CD4-positive, alpha-beta T cell treated with Interleukin-17A for 4 hours (primary cell): ENCODE results near the gene MINDY4.

ENCODE experiments used
- DNase-seq: peaks from one replicate; pipeline ENCODE4 v3.0.0-alpha.2; 2020; ENCODE audit warnings: mixed read lengths

Gene MINDY4

DNA sequence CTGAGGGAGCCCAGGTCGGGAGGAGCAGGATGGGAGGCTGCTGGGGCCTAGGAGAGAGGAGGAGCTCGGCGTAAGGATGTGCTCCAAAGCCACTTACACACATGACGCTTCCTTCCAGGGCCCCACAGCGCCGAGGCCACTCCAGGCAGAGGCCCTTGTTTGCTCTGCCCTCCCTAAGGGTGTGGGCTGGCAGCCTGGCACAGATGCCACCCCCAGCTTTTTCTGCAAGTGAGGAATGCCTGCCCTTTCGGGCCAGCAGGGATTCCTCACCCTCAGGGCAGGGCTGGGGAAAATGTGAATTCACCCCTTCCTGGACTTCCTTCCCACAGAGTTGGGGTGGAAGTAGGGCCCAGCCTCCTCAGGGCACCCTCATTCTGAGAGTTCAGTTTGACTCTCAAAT lies 134.8 kb downstream of the MINDY4 start:
- DNase-seq: no peak

DNA sequence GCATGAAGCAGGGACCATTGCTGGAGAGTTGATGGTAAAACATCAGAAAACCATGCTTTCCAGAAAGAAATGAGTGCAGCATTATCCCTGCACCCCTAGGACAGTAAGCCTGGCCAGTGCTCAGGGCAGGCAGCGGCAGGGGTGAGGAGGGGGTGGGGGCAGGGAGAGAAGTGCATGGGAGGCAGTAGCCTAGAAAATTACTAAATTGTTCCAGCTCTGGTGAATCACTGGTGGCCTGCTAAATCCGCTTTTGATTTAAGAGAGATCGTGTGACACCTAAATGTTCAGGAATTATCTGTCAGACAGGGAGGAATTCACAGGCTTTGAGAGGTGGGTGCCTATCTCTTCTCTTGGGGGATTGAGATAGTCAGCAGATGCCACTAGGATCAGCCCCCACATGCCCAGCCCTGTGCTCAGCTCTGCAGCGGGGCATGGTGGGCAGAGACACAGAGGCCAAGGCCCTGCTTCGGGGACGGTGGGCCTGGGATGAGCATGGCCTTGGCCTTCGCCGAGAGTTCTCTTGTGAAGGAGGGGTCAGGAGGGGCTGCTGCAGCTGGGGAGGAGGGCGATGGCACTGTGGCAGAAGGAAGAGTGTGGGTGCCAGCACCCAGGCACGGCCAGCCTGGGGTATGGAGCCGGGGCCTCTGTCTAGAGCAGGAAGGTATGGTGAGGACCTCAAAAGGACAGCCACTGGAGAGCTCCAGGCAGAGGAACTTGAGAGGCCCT lies 135.5 kb downstream of the MINDY4 start:
- no peak for DNase-seq

DNA sequence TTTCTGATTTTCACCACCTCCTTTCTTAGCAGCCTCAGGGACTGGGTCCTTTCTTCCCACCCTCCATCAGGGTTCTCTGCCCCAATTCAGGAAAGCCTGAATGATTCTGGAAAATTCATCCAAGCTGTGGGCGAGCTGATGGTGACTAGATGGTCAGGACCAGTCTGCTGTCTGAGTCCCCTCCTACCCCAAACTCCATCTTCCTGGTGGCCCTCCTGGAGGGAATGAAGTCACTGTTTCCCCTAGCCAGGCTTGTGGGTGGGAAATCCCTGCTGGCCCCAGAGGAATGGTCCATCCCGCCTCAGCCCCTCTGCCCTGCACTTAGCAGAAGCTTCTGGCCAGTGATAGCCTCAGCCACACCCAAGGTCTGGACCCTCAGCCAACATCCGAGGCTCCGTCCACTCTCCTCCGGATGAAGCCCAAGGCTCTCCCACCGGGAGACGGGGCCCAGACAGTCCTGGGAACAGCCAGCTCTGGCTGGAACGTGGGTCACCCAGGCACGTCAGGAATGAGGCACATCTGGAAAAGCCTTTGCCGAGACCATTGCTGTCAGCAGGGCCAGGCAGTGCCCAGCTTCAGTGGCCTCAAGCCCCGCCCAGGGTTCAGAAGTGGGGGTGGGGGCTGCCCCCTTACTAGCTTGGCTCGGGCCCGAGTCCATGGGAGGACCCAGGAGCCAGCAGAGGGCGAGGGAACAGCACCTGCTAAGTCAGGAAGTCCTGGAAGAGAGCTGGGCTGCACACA lies 136.5 kb downstream of the MINDY4 start:
- DNase-seq: no peak

DNA sequence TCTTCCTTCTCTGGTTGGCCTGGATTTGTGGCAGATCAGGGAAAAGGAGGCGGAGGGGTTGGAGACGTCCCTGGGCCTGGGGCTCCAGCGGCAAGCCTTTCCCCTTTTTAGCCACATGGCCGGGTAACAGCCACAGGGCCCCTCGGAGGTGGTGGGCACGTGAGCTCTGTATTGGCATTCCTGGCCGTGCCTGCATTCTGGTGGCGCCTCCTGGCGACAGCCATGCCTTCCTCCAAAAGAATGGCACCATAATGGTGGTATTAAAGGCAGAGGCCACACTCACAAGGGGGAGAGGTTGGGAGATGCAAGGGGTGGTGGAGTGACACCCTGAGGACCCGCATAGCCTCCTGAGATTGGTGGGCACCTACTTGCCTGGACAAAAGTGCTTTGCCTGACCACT lies 137.5 kb downstream of the MINDY4 start:
- DNase-seq: no peak

DNA sequence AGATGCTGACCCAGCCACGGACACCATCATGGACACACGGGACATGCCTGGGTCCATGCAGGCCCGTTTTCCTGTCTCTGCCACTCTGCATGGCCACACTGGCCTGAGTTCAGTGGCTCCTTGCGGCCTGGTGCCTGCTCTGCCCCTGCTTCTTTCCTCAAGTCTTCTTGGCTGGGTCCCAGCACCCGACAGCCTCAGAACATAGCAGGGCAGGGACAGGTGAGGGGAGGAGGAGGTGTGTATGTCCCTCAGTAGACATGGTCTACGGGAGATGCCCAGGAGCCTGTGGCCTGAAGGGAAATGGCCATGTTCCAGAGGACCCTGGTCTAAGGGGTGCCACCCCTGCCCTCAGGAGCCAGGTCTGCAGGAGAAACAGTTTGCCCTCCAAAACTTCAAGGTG lies 138.2 kb downstream of the MINDY4 start:
- DNase-seq: no peak

DNA sequence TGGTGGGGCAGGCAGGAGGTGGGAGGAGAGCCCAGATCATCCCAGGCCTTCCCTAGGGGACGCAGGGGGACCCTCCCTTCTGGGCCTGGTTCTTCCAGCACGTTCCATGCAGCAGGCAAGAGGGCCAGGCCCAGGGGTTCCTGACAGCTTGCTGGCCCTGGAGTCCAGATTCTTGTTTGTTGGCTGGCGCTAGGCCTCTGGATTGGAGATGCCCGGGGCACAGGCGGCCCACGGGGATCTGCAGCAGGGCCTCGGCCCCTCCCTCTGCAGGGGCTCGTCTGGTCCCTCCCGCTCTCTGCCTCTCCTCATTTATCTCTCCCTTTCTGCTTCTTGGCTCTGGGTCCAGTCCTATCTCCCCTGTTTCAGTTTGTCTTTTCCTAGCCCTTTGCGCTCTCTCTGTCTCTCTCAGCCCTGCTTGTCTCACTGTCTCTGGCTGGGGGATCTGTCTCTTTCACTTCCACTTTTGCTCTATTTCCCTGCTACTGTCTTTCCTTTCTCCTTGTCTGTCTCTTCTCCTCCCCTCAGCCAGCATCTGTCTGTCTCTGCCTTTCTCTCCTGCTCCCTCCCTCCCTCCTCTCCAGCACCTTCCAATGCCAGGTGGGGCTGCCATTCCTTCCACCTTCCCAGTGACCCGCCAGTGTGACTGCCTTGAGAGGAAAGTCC lies 139.3 kb downstream of the MINDY4 start:
- no peak for DNase-seq

DNA sequence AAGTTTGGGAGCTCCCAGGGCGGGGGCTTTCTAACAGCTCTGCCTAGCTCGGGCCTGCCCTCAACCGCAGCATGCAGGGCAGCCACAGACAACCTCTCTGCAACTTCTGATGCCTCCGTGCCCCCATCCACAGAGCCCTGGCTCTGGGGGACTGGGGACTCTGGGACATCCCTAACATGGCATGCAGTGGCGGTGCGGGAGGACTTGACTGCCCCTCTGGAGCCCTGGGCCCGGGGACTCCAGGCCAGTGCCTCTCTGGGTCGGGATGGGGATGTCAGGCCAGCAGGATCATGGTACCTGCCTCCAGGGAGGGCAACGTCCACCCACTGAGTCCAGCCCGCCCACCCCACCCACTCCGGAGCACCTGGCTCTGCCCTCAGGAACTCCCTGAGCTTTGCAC lies 139.9 kb downstream of the MINDY4 start:
- DNase-seq: no peak

DNA sequence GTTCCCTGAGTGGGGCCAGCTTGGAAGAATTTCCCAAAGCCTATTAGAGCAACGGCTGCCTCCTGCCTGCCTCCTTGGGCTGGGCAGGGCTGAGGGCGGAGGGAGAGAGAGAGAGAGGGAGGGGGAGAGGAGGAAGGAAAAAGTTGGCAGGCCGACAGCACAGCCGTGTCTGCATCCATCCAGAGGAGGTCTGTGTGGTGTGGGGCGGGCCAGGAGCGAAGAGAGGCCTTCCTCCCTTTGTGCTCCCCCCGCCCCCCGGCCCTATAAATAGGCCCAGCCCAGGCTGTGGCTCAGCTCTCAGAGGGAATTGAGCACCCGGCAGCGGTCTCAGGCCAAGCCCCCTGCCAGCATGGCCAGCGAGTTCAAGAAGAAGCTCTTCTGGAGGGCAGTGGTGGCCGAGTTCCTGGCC lies 140.3 kb downstream of the MINDY4 start, which contains the start of gene AQP1:
TSS of gene AQP1 (plus strand) at position 293 of the 409 bp plus-strand sequence. CDS start at position 350, 57 bp downstream.
- DNase-seq: no peak

DNA sequence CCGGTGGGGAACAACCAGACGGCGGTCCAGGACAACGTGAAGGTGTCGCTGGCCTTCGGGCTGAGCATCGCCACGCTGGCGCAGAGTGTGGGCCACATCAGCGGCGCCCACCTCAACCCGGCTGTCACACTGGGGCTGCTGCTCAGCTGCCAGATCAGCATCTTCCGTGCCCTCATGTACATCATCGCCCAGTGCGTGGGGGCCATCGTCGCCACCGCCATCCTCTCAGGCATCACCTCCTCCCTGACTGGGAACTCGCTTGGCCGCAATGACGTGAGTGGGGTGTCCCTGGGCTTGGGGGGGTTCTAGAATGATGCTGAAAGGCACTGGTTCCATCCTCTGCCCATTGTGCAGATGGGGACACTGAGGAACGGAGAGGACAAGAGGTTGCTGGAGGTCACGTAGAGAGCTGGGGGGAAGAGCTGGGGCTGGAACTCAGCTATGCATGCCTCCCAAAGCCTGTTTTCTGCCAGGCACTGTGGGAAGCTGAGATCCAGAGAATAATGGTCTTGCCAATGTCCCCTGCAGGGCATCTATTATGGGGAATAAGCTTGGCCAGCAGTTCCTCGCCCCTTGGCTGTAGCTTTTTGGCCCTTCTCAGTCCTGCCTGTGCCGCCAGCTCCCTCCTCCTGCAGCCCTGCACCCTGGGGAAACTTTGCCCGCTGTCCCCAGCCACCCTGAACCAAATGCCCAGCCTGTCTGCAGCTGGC lies 141.0 kb downstream of the MINDY4 start:
- no peak for DNase-seq

DNA sequence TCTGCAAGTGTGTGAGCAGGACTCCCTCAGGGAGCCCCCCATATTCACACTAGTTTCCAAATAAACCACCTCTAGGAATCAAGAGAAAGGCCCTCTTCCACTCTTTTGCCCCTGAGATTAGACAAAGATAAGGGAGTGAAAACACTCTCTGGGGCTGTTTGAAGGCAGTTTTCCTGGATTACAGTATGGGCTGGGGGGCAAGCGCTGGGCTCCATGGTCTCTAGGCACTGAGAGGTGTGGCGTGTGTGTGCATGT lies 141.4 kb downstream of the MINDY4 start:
- no peak for DNase-seq

DNA sequence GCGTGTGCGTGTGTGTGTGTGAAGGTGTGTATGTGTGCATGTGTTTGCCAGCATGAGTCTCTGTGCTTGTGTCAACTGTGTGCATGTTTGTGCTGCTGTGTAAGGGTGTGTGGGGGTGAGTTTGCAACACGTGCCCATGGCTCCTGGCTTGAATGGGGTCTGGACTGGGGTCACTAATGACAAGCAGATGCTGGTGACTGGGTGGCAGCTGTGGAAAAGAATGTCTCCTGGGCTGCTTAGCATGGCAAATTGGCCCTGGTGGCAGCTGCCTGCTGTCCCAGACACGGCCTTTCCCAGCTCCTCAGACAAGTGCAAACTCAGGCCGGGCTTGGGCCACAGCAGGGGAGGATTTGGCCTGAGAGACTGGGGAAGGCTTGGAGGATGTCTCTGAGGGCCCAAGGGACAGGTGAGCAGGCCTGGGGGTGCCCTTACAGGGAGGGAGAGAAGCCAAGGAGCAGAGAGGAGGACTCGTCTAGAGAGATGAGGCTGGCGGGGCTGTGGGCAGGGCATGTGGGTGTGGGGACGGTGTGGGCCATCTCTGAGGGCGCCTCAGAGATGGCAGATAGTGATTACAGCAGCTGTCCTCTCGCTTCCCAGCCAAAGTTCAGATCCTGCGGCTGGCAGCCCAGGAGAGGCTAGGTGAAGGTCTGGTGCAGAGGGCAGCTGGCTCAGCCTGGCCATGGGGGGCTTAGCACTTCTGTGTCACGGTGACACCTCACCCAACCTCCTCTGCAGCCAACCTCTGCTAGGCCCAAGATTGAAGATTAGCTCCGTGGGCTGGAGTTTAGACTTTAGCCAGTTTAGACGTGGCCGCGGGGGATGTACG lies 142.0 kb downstream of the MINDY4 start:
- no peak for DNase-seq

DNA sequence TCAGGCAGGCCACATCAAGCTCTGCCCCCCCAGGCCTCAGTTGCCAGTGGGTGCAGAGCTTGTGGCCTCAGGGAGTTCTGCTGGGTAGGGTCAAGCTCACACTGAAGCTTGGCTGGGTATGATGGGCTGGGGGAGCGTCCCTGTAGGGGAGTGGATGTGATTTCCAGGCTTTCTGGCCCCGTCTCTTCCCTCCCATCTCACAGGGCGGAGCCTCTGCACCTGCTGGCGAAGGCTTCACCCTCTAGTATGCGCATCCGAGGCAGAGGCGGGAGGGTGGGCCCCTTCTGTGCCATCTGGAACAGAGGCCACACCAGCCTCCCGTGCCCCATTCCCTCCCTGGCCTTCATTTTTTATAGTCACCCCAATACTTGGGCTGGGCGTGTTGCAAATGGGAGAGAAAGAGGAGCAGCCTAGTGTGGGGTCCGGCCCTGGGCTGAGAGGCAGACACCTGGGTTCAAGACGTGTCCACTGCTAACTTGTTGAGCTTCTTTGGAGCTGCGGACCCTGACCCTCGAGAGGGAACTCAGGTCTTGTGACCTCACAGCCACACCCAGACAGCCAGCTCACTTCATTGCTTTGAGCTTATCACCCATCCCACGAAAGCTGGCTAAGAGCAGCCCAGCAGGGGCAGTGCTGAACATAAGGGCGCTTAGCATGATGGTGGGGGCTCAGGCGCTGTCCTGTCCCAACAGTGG lies 142.8 kb downstream of the MINDY4 start:
- DNase-seq: no peak

DNA sequence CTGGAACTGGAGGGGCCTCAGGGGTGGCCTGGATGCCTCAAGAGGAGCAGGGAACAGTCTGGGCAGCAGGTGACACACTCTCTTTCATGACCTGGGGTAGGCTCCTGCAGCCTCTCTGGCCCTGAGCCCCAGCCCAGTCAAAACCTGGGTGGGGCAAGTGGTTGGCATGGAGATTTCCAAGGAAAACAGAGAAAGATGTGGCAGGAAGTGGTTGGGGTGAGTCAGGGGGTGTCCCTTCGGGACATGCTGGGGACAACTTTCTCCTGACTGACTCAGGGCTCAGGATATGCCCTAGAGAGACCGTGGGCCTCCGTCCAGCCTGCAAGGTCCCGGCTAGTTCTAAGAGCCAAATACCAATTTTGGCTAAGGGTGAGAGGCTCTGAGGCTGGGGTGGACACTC lies 143.4 kb downstream of the MINDY4 start:
- no peak for DNase-seq

DNA sequence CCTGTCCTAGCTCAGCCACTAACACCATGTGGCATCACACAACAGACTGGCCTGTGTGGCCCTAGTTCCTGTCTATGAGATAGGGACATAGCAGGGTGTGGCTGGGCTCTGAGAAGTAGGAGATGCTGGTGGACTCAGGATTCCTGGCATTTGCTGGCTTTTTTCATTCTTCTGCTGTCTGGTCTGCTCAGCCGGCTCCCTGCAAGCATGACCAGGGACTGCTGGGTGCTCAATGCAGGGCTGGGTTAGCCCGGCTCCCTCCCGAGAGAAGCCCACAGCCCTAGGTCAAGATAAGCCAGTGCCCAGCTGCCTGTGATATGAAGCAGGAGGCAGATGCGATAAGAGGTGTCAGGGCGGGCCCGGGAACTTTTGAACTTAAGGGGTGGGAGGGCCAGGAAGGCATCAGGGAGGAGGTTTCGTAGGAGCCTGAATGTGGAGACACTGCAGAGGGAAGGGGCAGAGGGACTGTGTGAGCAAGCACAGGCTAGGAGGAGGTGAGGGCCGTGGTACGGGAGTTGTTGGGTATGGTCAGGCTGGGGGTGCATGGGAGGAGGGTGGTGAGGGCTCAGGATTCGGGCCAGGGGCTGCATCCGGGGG lies 143.9 kb downstream of the MINDY4 start:
- DNase-seq: no peak

DNA sequence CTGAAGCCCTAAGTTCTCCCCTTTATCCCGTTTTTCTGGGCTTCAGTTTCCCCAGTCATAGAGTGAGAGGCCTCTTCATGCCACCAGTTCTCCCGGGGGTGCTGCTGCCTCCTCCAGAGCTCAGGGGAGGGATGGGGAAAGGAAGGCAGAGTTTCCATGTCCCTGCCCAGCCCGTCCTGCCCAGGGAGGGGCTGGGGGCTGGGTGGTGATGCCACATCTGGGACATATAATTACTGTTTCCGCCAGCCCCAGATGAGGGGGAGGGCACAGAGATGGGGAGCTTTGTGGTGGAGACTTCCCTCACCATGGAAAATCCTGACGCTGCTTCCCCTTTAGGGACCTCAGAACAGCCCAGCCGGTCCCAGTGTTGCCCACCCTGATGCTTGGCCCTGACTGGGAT lies 144.5 kb downstream of the MINDY4 start:
- no peak for DNase-seq

DNA sequence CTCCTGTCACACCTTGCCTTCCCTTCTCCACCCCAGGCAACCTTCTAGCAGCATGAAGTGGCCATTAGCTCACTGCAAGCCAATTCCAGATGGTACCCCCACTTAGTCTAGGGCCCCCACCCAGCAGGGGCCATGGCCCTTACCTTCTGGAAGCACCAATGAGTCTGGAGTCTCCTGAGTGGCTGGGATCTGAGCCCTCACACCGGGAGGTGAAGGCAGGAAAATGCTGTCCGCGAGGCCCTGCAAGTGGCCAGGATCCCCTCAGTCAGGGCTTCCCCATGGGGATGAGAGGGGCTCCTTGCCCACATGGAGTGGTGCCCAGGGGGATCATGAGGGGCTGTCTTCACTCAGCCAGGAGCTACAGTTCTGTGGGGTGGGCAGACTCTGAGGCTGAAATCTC lies 145.0 kb downstream of the MINDY4 start:
- no peak for DNase-seq

DNA sequence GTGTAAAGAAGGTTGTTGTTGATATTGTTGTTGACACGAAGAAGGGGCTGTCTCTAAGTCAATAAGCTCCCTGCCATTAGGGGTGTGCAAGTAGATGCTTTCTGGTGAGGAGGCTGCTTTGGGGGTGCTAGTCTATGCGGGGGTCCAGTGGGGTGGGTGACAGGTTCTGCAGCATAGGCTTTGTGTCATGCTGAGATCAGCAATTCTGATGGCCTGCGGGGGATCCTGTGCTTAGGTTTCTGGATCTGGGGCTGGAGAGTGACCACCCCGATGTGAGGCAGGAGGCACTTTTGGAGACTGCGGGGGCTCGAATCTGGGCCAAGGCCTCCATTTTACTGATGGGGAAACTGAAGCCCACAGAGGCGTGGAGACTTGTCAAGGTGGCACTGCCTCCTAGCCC lies 145.6 kb downstream of the MINDY4 start:
- no peak for DNase-seq

DNA sequence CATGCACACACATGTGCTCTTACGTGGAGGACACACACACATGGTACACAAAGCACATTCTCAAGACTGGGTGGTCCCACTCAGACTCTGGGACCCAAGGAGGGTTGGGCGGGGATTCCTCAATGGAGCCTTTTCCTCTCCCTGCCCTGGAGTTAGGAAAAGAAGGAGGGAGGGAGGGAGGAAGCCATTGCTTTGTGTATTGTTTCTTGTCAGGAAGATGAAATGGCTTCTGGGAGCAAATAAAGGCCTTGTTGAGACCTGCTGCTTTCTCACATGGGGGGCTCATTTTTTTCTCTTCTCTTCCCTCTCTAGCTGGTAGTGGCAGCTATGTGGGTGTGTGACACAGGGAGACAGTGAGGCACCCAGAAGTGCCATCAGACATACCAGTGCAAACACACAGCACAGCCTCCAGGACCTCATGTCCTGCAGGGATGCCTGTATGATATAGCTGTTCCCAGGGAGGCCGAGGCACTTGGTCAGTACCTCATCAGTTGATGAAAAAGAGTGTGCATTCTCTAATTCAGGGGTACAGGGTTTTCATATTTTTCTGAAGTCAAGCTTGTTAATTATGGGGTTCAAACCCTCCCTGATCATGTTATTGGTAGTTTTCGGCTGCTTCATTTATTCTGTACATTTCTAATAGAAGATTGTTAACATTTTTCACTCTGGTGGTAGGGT lies 146.1 kb downstream of the MINDY4 start:
- DNase-seq: no peak

DNA sequence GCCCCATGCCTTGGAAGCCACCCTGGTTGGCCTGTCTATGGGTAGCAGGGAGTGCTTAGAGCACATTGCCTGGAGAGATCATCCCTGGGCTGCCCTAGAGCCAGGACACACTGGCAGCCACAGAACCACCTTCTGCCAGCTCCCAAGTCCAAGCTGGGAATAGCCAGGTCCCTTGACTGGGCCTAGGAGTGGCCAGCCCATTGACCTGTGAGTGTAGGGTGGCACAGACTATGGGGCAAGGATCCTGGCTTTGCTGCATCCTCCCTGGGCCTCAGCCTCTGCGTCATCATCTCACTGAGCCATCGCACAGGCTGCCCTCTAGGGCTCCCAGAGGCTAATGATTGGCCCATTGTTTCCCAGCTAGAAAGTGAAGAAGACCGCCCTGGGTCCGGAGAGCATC lies 147.5 kb downstream of the MINDY4 start:
- DNase-seq: no peak

DNA sequence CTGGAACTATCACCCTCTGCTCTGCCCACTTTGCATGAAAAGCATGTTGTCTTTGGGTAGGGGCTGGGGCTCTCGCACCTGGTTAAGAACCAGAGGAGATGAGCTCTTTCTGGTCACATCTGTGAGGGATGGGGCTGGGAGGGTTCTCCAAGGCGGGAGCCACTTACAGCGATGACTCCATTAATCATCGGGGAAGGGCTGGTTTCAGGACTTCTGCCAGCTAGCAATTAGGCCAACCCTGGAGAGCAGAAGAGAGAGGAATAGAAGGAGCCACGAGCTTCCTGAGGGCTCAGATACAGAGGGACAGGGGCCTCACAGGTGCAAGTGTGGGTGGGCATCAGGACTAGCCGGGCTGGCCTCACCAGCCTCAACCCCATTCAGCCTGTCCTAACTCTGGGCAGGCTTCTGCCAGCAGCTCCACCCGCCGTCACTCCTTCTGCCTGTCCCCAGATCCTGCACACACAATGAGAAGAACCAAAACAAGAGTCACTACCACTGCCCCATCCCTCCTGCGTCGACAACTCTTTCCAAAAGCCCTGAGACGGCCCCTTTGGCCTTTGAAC lies 148.9 kb downstream of the MINDY4 start:
- DNase-seq: peak; percentile 1
